ENCODE data around the gene NPLOC4.

The NPLOC4 gene

DNA sequence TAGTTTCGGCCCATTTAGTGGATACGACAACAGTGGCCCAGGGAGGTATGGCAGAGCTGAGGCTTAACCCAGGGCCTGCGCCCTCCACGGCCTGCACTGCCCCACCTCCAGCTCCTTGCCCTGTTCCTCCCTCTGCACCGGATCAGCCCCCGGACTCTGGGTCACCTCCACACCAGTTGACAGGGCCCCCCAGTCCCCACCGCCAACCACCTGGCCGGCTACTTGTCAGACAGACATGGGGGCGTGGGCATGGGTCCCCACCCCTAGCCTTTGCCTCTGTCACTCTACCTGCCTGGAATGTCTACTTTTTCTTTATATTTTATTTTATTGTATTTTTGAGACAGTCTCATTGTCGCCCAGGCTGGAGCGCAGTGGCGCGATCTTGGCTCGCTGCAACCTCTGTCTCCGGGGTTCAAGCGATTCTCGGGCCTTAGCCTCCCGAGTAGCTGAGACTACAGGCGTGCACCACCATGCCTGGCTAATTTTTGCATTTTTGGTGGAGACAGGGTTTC is 121.3 kb downstream of the NPLOC4 start:
- DNase-seq: no peak

DNA sequence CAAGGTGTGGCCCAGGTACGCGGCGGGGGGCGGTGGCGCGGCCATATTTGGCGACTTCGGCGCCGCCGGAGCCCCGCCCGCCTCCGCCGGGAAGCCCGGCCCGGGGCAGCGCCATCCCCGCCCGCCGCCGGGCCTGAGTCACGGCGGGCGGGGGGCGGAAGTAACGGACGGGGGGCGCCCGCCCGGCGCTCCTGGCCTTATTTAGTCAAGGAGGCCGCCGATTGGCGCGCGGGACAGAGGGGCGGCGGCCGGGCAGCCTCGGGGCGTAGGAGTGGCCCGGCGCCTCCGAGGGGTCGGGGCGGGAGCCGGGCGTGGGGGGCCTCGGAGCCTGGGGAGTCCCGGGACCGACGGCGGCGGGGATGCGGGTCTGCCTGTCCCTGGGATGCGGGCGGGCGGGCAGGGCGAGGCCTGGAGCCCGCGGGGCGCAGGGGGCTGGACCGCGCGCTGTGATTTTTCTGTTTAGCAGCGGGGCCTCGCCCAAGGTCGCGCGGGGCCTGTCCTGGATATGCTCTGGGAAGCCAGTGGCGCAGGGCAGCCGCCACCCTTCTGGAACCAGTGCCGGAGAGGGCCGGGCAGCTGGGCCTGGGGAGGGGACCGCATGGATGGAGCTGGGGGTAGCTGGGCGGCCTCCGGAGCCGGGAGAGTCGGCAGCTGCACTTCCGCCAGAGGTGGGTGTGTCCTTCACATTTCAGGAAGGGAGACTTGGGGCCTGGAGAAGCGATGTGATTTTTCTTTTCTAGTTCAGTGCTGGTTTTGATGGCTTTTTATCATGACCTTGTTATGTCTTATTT is 122.0 kb downstream of the NPLOC4 start:
- peak; percentile 50 for DNase-seq

- DNase-seq: no peak
Measured at GRCh38 chr17:81514489-81514738, 122.5 kb downstream of the NPLOC4 start.

GRCh38 chr17:81513753-81514488 is 123.0 kb downstream of the NPLOC4 start:
- peak; percentile 52 for DNase-seq

- peak; percentile 61 for DNase-seq
Measured at GRCh38 chr17:81513372-81513752, 123.5 kb downstream of the NPLOC4 start.

DNA sequence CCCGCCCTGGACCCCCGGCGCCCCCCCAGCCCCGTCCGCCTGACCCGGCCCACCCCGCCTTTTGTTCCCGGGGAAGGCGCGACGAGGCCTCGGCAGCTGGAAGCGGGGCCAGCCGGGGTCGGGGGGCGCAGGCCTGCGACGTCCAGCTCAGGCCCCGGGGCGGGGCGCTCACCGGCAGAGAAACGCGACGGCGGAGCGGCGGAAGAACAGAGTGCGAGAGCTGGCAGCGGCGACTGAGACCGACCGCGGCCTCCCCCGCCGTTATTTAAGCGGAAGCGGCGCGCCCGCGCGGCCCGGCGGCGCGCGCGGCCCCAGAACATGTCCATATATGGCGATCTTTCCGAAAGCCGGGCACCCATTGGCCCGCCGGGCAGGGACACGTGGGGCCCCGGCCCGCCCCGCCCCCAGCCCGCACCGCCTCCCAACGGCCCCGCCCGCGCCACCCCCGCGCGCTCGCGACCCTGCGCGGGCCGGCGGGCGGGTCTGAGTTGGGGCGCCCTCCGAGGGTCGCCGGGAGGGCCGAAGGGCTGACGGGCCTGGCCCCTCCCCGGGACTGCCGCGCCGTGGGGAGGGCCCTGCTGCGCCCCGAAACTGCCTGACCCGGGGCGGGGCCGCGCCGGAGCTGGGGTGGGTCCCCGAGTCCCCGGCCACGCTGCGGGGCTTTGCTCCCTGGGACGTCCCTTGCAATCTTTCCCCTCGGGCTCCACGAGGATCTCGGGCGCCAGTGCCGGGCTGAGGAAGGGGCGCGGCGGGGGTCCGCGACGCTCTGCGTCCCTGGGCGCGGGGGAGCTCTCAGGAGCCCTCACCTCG is 124.1 kb downstream of the NPLOC4 start, which contains the start of gene ACTG1:
ACTG1 (minus strand) TSS at position 238 of the 810 bp plus-strand sequence. CDS start 445 bp downstream, outside the sequence.
- DNase-seq: peak; percentile 93

DNA sequence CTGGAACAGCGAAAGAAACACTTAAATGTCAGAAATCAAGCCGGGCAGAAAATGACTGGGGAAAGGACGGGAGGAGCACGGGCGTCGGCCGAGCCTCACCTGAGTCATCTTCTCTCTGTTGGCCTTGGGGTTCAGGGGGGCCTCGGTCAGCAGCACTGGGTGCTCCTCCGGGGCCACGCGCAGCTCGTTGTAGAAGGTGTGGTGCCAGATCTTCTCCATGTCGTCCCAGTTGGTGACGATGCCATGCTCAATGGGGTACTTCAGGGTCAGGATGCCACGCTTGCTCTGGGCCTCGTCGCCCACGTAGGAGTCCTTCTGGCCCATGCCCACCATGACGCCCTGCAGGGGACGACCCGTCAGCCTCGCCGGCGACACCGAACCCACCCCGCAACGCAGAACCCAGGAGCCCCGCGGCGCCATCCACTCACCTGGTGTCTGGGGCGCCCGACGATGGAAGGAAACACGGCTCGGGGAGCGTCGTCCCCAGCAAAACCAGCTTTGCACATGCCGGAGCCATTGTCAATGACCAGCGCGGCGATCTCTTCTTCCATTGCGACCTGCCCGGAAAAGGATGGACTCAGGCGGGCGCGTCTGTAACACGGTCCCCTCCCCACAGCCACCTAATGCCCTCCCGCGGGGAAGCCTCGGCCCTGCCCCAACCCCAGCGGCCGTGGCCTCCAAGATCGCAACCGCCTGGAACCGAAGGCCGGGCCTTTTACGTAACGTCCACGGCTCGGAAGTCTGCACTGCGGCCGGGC is 124.9 kb downstream of the NPLOC4 start:
- DNase-seq: no peak

GRCh38 chr17:81511554-81511803 is 125.4 kb downstream of the NPLOC4 start:
- DNase-seq: no peak

GRCh38 chr17:81510785-81511553 is 125.9 kb downstream of the NPLOC4 start:
- no peak for DNase-seq

DNA sequence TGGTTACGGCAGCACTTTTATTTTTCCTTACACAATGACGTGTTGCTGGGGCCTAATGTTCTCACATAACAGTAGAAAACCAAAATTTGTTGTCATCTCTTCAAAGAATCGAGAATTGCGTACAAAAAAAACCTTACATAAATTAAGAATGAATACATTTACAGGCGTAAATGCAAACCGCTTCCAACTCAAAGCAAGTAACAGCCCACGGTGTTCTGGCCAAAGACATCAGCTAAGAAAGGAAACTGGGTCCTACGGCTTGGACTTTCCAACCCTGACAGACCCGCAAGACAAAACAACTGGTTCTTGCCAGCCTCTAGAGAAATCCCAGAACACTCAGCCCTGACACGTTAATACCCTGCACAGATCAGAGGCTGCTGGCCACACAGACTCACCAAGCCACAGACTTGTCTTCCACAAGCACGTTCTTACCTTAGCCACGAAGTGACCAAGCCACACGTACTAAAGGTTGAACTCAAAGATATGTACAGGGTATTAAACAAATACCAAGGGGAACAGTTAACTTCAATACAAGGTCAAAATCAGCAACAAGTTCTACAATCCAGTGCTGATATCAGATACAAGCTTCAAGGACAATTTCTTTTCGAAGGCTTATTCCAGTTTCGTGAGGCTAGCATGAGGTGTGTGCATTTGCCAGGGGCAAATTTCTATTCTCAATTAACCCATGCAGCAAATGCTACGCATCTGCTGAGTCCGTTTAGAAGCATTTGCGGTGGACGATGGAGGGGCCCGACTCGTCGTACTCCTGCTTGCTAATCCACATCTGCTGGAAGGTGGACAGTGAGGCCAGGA is 126.7 kb downstream of the NPLOC4 start:
- no peak for DNase-seq

DNA sequence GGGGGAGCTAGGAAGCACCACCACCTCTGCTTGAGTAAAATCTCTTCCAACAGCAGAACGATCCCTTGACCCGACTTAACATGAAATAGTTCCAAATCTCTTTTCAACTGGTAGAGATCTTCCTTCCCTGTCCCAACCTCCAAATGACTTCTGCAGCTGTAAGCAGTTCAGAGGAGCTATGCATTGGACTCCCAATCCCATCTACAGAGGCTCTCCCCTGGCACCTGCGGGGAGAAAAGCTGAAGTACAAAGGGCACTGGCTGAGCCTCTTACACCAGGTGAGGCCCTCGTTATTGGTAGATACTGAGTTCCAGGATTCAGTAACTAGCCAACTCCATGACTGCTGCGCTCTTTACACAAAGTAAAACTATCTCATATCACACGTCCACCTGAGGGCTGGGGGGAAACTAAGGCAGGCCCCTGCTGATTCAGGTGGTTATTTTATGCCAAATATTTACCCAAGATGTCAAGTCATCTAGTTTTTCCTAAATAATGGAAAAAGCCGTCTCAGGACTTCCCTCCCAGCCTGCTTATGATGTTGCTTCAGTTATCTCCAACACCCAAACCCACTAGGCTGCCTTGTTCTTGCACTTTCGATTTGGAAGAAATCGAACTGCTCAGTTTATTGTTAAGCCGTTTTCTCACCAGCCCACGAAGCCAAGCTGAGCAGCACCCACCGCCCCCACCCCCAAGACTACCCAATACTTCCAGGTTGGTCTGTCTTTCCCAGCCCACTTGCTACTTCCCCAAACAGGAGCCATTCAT is 127.5 kb downstream of the NPLOC4 start:
- no peak for DNase-seq

DNA sequence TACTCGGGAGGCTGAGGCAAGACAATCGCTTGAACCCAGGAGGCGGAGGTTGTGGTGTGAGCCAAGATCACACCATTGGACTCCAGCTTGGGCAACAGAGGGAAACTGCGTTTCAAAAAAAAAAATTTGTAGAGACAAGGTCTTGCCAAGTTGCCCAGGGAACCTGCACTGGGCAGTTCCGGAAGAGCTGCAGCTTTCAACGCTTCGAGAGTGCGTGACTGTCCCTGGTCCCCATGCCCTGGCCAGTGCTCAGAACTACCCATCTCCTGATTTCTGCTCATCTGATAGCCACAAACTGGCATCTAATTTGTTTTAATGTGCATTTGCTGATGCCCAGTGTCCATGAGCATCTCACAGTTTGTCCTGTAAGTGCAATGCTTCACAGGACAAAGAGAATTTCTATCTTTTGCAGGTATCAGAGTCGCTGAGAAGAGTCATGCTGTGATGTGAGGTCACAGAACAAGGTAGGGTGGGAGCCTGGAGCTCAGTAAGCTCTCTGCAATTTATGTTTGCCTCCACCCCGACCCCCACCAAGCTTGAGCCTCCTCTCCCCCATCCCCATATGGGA is 128.2 kb downstream of the NPLOC4 start:
- DNase-seq: no peak

All from NCI-H2171 (cell line).